RWPE1 (cell line): ENCODE data around the gene WDR38.

ENCODE experiments used
- CTCF ChIA-PET: fragments of 350-600 bp; sonication (Branson Sonifier 250); formaldehyde crosslinking; extraction: SDS; loops from one replicate; lab custom pipeline; 2021; lab: Yijun Ruan, JAX
- POLR2A ChIA-PET: fragments of 400-600 bp; formaldehyde crosslinking; extraction: SDS; loops from one replicate; lab custom pipeline; 2020; ENCODE audit warnings: antibody characterized with exemption; ENCODE audit not compliant: low non-redundant PET; lab: Yijun Ruan, JAX
- DNase-seq: peaks from one replicate; pipeline ENCODE4 v3.0.0; 2012; ENCODE audit warnings: low spot score
- H3K27ac ChIP-seq: fragments of 450-650 bp; 2 replicates; pipeline ENCODE4 v1.5.1; 2017
- CTCF ChIP-seq: fragments of 450-650 bp; conservative IDR thresholded peaks from 2 replicates; pipeline ENCODE4 v1.5.1; 2017; ENCODE audit warnings: low read depth, mild to moderate bottlenecking

WDR38 gene

GRCh38 chr9:124846969-124847368, 6.3 kb upstream of the WDR38 start:
- ChIA-PET CTCF (interaction anchor here (0.5 to 18.3 kb wide), 2 partner anchors 71 to 205 kb away, joined by 3 to 761 read pairs; partner anchors contain the start of genes NR6A1 and OLFML2A), POLR2A (no interaction called here)
- TF ChIP-seq CTCF: no peak
- H3K27ac ChIP-seq: no peak overlapping the region
- no peak for DNase-seq

GRCh38 chr9:124849801-124850200, 3.5 kb upstream of the WDR38 start:
- DNase-seq: no peak
- ChIA-PET CTCF (interaction anchor here (1.2 to 18.3 kb wide), 3 partner anchors 9 to 74 kb away, joined by 3 to 761 read pairs (median 101); partner anchors contain the start of genes NR6A1 and OLFML2A), POLR2A (no interaction called here)
- TF ChIP-seq CTCF: no peak
- no peak overlapping the region for H3K27ac ChIP-seq

- no peak for DNase-seq
- TF ChIP-seq CTCF: no peak
- CTCF ChIA-PET: interaction anchor here (0.5 to 18.3 kb wide), 31 partner anchors 10 to 525 kb away, joined by 3 to 761 read pairs (median 6); partner anchors contain the start of genes ARPC5L, NR6A1, OLFML2A and RPL35
- POLR2A ChIA-PET: interaction anchor here (1.1 to 2.0 kb wide), 4 partner anchors 34 to 81 kb away, joined by 3 to 13 read pairs (median 7); partner anchors contain the start of genes NR6A1 and OLFML2A
- peak overlapping the region; percentile 69 for H3K27ac ChIP-seq
Measured at GRCh38 chr9:124852121-124852828, 985 bp upstream of the WDR38 start.

GRCh38 chr9:124853605-124854143, 414 bp downstream of the WDR38 start:
- ChIA-PET POLR2A (interaction anchor here (0.6 to 2.0 kb wide), 3 partner anchors 40 to 82 kb away, joined by 3 to 13 read pairs (median 9); partner anchors contain the start of genes NR6A1 and OLFML2A), CTCF (interaction anchor here (0.5 to 18.3 kb wide), 37 partner anchors 8 to 523 kb away, joined by 3 to 761 read pairs (median 5); partner anchors contain the start of genes ARPC5L, NR6A1, OLFML2A and RPL35)

GRCh38 chr9:124854161-124854560, 901 bp downstream of the WDR38 start:
- CTCF ChIA-PET: interaction anchor here (0.6 to 18.3 kb wide), 13 partner anchors 13 to 390 kb away, joined by 3 to 761 read pairs (median 6); partner anchors contain the start of genes NR6A1 and OLFML2A
- POLR2A ChIA-PET: interaction anchor here (0.6 to 2.0 kb wide), 3 partner anchors 15 to 83 kb away, joined by 3 to 13 read pairs (median 3); partner anchors contain the start of gene NR6A1
- peak overlapping the region; percentile 69 for H3K27ac ChIP-seq
- no peak for TF ChIP-seq CTCF
- no peak for DNase-seq

More at GRCh38 chr9:124853605-124854143, 414 bp downstream of the WDR38 start:
- DNase-seq: no peak
- TF ChIP-seq CTCF: no peak
- peak overlapping the region; percentile 69 for H3K27ac ChIP-seq

- no peak for DNase-seq
- POLR2A ChIA-PET: interaction anchor here (0.6 to 1.2 kb wide), 3 partner anchors 14 to 78 kb away, joined by 3 to 4 read pairs (median 3); partner anchors contain the start of gene OLFML2A
- CTCF ChIA-PET: interaction anchor here (0.6 to 18.3 kb wide), 6 partner anchors 14 to 79 kb away, joined by 3 to 761 read pairs (median 46); partner anchors contain the start of genes NR6A1 and OLFML2A
- H3K27ac ChIP-seq: peak overlapping the region; percentile 99
- no peak for TF ChIP-seq CTCF
Measured at GRCh38 chr9:124854822-124855221, 1.6 kb downstream of the WDR38 start.
